NCI-H1092 (cell line): ENCODE measurements around the gene DNAJB9.

Experiments used
- DNase-seq: peaks from one replicate; lab custom pipeline; 2025; lab: John Stamatoyannopoulos, UW

Gene DNAJB9

DNA sequence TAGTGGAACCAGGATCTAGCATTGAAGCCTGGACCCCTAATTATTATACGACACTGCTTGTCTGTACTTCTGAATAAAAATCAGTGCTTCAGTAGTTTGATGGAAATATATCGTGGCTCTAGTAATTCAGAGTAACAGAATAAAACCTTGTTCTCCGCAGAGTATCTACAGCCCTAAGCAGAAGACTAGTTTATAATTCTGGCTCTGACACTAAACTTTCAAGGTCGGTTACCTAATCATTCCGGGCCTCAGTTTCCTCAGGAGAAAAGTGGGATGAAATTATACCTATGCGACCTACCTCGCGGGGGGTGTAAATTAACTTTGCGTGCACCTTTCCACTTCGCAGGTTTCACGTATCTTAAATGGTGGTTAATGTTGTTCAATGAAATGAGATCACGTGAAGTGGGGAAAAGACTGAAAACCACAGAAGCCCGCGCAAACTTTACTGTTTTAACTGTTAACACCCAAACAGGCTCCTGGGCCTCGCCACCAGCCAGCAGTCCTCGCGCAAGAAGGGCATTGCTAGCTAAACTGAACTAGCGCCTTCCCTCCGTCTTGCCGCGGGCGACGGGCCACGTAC is 783 bp upstream of the DNAJB9 start:
- no peak for DNase-seq

DNA sequence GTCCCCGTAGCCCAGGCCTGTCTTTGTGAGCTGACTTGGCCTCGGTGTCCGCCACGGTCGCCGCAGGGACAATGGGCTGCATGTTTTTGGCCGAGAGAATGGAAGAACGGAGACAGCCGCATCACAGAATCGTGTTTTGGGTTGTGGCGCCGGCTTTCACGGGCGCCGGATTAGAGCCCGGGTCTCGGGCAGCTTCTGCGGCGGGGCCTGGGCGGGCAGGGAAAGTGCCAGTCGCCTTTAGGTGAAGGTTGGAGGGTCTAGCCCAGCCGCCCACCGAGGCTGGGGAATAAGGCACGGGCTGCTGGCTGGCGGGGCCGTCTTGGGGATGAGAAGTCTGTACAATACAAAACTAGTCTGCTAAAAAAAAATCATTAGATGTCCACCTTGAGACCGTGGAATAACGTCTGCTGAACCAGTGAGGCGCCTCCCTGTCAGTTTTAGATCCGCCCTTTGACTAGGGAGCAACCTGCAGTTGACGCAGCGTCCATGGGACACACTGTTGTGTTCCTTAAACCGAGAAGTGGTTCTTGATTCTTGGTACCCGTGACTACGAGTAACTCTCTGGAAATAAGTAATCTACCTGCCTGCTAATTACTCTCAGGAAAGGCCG is 577 bp downstream of the DNAJB9 start:
- DNase-seq, result peak; percentile 21

- DNase-seq, result no peak
Measured at GRCh38 chr7:108572480-108572879, 2.8 kb downstream of the DNAJB9 start.

DNA sequence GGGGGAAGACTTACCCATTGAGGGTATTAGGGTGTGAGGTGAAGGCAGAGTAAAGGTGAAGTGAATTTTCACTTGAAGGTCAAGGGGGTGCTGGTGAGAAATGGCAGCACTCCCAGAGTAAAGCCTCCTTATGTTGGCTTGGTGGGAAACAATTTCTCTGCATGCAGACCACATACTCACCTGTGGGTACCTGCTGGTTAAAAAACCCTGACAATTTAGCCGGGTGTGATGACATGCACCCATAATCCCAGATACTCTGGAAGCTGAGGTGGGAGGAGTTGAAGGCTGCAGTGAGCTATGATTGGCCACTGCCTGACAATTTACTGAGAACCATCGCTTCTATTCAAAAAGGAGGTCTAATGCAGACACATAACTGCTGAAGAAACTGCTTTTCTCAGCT is 5.5 kb downstream of the DNAJB9 start:
- no peak for DNase-seq

GRCh38 chr7:108576116-108576515 is 6.4 kb downstream of the DNAJB9 start:
- no peak for DNase-seq

DNA sequence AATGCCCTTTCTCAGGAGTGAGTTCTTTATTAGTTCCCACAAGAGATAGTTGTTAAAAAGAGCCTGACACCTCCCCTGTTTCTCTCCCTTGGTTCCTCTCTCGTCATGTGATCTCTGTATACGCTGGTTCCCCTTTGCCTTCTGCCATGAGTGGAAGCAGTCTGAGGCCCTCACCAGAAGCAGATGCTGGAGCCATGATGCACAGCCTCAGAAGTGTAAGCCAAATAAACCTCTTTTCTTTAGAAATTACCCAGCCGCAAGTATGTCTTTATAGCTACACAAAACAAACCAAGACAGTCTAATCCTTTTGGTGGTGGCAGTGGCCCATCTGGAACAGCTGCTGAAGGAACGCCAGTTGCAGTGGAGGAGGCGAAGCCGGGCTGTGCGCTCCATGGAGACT is 9.3 kb downstream of the DNAJB9 start:
- no peak for DNase-seq

GRCh38 chr7:108580298-108580697 is 10.6 kb downstream of the DNAJB9 start:
- DNase-seq, result no peak

- DNase-seq, result no peak
Measured at GRCh38 chr7:108581655-108582491, 12.2 kb downstream of the DNAJB9 start.

DNA sequence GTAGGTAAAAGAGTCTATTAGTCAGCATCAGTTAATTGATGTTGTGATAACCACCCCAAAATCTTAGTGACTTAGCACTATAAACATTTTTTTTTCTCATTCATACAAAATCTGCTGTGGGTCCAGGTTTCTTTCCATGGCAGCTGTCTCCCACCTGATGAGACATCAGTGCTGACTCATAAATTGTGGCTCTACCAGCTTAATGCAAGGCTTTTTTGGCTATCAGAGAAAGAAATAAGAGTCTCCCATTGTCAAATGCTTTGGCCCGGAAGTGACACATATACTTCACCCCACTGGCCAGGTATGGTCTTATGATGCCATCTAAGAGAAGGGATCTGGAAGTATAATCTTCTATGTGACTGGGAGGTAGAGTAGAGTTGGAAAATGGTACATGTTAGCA is 14.5 kb downstream of the DNAJB9 start:
- DNase-seq, result no peak

DNA sequence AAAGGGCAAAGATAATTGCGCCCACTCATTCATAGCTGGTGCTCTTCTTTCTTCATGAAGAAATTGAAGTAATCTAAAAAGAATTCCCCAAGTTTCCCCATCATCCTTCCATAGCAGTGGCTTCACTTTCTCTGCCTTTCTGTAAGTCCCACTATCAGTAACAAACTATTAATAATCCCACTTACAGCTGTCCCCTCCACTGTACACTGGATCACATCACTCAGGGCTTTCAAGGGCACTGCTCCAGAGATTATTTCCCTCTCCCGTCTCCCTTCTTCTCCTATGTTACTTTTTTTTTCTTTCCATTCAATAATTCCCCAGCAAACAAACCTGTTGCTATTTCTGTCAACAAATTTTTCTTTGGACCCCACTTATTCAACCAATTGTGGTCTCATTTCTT is 16.2 kb downstream of the DNAJB9 start:
- DNase-seq, result no peak

DNA sequence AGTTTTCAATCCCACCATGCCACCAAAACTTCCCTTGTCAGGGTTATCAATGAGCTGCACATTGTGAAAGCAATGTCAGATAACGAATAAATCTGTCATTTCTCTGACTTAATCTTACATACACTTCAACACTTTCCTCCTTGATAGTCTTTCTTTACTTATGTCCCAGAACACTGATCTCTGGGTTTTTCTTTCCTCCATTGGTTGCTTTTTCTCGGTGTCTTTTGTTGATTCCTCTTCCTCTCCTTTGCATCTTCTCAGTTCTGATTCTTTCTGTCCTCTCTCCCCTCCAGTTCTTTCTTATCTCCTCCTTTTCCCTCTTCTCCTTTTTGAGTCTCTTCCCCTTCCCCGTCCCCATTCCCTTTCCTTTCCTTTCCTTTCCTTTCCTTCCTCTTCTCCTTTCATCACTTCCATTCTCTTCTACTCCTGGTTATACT is 16.6 kb downstream of the DNAJB9 start:
- no peak for DNase-seq

GRCh38 chr7:108589199-108589598 is 19.5 kb downstream of the DNAJB9 start:
- DNase-seq, result no peak

GRCh38 chr7:108589874-108590273 is 20.2 kb downstream of the DNAJB9 start:
- no peak for DNase-seq

DNA sequence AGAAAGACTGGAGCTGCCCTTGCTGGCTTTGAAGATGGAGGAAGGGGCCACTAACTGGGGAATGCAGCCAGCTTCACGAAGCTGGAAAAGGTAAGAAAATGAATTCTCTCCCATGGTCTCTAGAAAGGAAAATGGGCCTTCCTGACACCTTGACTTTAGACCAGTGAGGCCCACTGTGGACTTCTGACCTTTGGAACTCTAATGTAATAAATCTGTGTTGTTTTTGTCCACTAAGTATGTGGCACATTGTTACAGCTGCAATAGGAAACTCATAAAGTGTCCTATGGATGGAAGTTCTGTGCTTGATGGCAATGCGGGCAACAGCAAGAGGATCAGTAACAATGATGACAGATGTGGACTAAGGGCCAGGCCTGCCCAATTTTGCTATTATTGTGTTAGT is 20.9 kb downstream of the DNAJB9 start:
- no peak for DNase-seq

- peak; percentile 78 for DNase-seq
Measured at GRCh38 chr7:108592646-108593201, 23.1 kb downstream of the DNAJB9 start.

DNA sequence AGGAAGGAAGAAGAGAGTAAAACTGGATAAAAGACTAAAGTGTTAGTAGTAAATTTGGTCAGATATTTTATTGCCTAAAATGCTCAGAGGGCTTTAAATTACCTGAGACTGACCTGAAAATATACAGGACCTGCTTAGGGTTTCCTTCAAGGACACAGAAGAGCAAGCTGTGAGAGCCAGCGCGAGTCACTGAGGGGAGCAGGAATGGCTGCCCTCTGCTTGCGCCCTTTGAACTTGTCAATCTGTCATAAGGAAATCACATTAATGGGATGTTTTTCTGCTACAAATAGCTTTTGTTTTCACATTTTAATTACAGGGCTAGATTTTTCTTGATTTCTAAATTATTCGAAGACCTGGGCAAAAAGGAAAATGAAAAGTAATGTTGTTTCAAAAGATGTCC is 26.9 kb downstream of the DNAJB9 start:
- DNase-seq, result no peak

- peak; percentile 91 for DNase-seq
Measured at GRCh38 chr7:108598153-108598552, 28.5 kb downstream of the DNAJB9 start.

DNA sequence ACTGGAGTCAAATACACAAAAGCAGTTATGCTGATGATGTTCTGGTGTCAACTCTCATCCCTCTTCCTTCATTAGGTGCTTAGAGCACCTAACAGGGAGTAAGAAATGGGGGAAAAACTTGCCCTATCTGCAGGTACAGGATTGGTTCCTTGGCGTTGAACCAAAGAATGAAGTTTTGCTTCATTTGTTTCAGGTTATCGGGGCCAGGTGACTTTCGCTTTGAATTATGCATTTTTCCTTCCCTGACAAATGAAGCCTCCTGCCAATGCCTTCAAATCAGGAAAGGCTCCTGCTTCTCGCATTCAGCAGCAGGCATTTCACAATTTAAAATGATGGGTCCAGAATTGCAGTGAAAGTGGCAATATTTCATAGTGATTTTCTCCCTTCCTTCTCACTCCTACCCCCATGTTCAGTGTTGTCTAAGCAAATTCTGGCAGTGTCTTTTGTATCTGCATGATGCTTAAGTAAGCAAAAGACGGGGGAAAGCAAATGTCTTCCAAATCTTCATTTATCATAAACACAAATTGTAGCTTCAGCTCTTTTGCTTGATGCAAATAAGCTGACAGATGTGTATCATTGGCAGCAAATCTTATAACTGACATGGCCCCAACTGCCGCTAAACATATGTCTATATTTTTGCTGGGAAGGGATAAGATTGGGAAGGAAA is 29.4 kb downstream of the DNAJB9 start:
- peak; percentile 55 for DNase-seq

DNA sequence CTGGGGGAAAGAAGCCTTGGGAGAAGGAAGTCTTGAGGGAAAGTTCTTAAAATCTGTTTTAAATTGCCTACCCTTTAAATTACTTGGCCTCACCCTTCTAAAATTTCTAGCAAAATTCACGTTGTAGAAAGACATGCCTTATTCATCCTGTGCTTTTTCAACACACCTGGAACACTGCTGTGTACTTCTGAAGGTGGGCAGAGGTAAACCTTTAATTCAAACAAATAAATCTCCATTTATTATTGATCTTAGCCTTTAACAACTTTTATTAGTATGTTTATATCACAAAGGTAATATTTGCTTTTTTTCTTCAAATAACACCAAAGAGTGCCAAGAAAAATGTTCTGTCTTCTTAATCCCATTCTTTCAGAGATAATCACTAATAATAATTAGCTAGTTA is 30.7 kb downstream of the DNAJB9 start:
- DNase-seq, result no peak

DNA sequence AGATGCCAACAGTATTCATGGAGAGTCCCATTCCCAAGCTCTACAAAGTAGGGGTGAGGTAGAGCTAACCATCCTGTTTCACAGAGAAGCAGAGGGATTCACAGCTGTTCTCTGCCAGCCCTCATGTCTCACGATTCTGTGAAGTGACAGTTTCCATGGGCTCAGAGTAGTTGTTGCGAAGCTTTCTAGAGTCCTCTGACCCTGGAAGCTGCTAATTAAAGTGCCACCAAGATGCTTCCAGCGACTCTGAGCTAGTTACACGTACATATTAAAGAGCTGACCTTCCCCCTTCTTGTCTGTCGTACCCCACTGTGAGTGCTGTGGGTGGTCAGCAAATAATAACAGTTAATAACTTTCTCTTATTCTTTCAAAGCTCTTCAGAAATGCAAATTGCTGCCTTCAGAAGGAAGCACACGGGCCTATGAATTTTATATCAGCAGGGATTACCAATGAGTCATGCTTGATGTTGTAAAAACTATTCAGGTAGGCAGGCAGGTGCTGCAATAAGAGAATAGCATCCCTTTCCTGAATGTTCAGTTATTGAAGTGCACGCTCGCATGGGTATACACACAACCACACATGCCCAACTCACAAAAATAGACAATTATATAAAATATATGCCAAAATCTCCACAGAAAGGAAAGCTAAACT is 34.1 kb downstream of the DNAJB9 start:
- no peak for DNase-seq

DNA sequence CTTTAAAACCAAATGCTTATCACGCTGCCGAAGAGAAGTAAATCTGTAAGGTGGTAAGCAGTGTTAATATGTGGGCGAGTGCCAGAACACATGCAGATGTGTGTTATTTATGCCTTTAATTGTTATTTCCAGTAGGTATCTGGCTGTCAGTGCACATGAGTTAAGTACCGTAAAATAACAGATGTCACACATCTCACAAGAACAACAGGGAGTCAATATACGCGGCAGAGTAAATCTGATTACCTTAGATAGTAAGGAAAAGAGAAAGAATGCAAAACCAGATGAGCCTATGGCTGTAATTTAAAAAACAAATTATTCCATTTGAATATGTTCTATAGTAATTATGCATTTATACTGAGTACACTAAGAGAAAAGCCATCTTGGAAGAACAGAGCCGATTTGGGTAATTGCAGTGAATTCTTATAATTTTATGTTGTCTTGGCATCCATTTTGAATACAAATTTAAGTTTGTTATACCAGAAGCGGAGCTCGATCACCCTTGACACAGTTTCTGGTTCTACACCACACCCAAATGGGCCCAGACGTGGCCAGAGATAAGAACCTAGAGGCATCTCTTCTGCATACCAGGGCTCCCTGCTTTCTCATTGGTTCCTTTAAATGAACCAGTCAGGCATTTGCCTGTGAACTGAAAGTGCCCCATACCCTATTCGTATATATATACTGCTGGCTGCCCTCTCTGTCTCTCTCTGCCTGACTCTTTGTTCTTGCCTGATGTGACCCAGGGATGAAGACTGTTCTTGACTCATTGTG is 34.8 kb downstream of the DNAJB9 start:
- no peak for DNase-seq
